Measurements from ENCODE around the gene SLC25A23. TPM values are rescaled to one million over a fixed set of nuclear protein-coding genes. Genes with fewer than 3 reads are reported as not detected.

The SLC25A23 gene
- total and polyA plus RNA-seq, 11 donors, result 64.4 to 208 (median 114) TPM

DNA sequence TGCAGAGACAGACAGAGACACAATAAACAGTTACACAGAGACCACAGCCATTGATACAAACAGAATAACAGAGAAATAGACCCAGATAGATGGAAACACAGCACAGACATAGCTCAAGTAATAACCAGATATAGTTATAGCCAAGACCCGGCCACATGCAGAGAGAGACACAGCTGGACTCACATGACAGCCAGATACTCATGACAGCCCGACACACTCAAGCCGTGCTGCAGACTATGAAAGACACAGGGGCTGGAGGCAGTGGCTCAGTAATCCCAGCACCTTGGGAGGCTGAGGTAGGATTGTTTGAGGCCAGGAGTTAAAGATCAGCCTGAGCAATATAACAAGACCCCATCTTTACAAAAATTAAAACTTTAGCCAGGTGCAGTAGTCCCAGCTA lies 23.6 kb upstream of the SLC25A23 start:
- no peak overlapping the region for H3K27ac ChIP-seq
- H3K4me3 ChIP-seq, result no peak overlapping the region
- ATAC-seq (no peak), DNase-seq (no peak)
- no peaks in the 10 kb centered on the region for H3K9me3 ChIP-seq
- peaks cover 0 to 28% (median 3%) of the 10 kb centered on the region in 9 donors for H3K27me3 ChIP-seq
- intact Hi-C loops (cut with DNase I), result no loop called here
- 22 to 31% (median 25%) methylated on average over 3 of the region's 3 CpGs for WGBS, 4 donors
- no peaks in the 10 kb centered on the region for H3K36me3 ChIP-seq
- TF ChIP-seq, protein P1, sequence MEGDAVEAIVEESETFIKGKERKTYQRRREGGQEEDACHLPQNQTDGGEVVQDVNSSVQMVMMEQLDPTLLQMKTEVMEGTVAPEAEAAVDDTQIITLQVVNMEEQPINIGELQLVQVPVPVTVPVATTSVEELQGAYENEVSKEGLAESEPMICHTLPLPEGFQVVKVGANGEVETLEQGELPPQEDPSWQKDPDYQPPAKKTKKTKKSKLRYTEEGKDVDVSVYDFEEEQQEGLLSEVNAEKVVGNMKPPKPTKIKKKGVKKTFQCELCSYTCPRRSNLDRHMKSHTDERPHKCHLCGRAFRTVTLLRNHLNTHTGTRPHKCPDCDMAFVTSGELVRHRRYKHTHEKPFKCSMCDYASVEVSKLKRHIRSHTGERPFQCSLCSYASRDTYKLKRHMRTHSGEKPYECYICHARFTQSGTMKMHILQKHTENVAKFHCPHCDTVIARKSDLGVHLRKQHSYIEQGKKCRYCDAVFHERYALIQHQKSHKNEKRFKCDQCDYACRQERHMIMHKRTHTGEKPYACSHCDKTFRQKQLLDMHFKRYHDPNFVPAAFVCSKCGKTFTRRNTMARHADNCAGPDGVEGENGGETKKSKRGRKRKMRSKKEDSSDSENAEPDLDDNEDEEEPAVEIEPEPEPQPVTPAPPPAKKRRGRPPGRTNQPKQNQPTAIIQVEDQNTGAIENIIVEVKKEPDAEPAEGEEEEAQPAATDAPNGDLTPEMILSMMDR (IDR thresholded peaks at IDR 0.05), result no peak
- no peak for TF ChIP-seq POLR2A (IDR thresholded peaks at IDR 0.05)
- H3K4me1 ChIP-seq, result peaks cover 0 to 9% (median 0%) of the 10 kb centered on the region in 12 donors

DNA sequence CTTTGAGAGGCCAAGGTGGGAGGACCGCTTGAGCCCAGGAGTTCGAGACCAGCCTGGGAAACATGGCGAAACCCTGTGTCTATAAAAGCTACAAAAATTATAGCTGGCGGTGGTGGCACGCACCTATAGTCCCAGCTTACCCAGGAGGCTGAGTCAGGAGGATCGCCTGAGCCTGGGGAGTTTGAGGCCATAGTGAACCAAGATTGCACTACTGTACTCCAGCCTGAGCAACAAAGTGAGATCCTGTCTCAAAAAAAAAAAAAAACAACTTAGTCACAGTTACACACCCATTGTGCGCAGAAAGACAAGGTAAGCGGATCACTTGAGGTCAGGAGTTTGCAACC lies 22.7 kb upstream of the SLC25A23 start:
- H3K4me3 ChIP-seq, result peak overlapping the region in 1 of 12 donors; percentile 68
- H3K9me3 ChIP-seq, result no peaks in the 10 kb centered on the region
- no peaks in the 10 kb centered on the region for H3K36me3 ChIP-seq
- H3K27ac ChIP-seq, result peak overlapping the region in 1 of 12 donors; percentile 88
- H3K4me1 ChIP-seq, result peaks cover 0 to 9% (median 0%) of the 10 kb centered on the region in 12 donors
- no peak for ATAC-seq
- intact Hi-C loops (cut with DNase I), result no loop called here
- TF ChIP-seq, protein P1 (IDR thresholded peaks at IDR 0.05), result peak in 1 of 12 donors; percentile 5
- no peak for TF ChIP-seq POLR2A (IDR thresholded peaks at IDR 0.05)
- H3K27me3 ChIP-seq, result peaks cover 0 to 32% (median 3%) of the 10 kb centered on the region in 9 donors
- no peak for DNase-seq
- 90 to 98% (median 95%) methylated on average over 8 of the region's 8 CpGs for WGBS, 4 donors

DNA sequence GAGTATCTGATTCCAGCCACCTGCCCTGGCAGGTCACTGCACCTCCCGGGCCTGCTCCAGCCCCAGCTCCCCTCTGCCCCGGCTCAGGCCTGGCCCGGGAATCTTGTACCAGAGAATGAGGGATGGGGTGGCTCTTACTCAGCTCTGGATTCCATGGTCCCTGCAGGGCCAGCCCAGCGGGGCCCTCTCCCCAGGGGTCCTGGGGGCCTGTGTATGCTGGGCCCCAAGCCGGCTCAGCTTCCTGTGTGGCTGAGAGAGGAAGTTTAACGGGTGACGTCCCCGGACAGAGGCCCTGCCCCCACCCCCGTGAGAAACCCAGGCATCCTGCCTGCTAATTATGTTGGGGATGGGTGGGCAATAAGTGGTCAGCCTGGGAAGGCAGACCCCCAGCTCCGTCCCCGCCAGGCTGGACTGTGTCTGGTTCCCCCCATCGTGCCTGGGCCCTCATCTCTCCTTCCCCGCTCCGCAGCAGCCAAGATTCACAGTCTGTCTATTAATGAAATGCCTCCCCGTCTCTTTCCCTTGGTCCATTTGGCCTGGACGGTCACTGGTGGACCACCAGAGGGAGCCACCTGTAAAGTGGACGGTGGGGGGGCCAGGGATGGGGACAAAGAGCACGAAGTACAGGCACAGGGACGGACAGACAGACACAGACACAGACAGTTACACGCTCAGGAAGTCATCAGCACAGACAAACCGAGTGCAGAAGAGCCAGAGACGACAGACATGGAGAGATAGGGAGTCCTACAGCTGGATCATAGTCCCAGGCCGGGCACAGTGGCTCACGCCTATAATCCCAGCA lies 22.1 kb upstream of the SLC25A23 start, which contains the start of gene DENND1C:
DENND1C (minus strand) TSS at position 247 of the 802 bp plus-strand sequence; CDS start at position 155, 92 bp downstream.
- TF ChIP-seq, protein P1 (IDR thresholded peaks at IDR 0.05), result peak in 11 of 12 donors; percentile 26 to 48 (median 42)
- no peak for TF ChIP-seq POLR2A (IDR thresholded peaks at IDR 0.05)
- intact Hi-C loops (cut with DNase I), result no loop called here
- Histone ChIP-seq H3K36me3 (peaks cover 0 to 4% (median 0%) of the 10 kb centered on the region in 9 donors), H3K27ac (peak within 1 kb of the TSS in 1 of 12 donors; percentile 88), H3K9me3 (no peaks in the 10 kb centered on the region), H3K27me3 (peaks cover under 1 to 38% (median 6%) of the 10 kb centered on the region in 9 donors), H3K4me1 (peaks cover 0 to 9% (median 0%) of the 10 kb centered on the region in 12 donors), H3K4me3 (peak within 1 kb of the TSS in 9 of 12 donors; percentile 10 to 68 (median 32))
- WGBS, 4 donors, result 30 to 43% (median 33%) methylated on average over 17 to 24 of the region's 24 CpGs
- DNase-seq (peak in 3 of 5 donors; percentile 24 to 75 (median 41)), ATAC-seq (peak in 3 of 4 donors; percentile 46 to 73 (median 72))

DNA sequence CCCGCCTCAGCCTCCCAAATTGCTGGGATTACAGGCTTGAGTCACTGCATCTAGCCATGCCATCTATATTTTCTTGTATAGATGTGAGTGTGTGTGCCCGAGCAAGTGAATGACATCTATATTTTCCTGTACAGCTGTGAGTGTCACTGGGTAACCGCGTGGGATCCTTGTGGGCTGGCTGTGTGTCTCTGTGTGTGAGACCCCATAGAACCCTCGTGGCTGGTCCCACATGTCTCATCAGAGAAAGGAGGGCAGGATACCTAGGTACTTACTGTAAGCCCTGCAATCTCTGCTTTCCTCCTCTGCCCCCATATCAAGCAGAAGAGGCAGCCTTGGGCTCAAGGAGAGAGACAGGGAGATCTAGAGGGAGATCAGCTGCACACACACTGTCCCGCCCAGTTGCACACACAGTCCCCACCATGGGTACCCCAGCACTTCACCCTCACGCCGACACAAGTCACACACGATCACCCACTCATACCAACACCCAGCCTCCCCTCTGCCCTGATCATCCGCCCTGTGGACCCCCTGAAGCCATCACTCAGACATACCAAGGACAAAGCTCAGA lies 21.3 kb upstream of the SLC25A23 start:
- peaks cover 7 to 46% (median 14%) of the 10 kb centered on the region in 9 donors for H3K27me3 ChIP-seq
- WGBS, 4 donors, result 74 to 81% (median 78%) methylated on average over 10 of the region's 10 CpGs
- H3K36me3 ChIP-seq, result peaks cover 0 to 10% (median 0%) of the 10 kb centered on the region in 9 donors
- DNase-seq (no peak), ATAC-seq (peak in 1 of 4 donors; percentile 20)
- H3K27ac ChIP-seq, result peak overlapping the region in 1 of 12 donors; percentile 88
- H3K9me3 ChIP-seq, result no peaks in the 10 kb centered on the region
- H3K4me1 ChIP-seq, result peaks cover 0 to 12% (median 0%) of the 10 kb centered on the region in 12 donors
- intact Hi-C loops (cut with DNase I), result no loop called here
- TF ChIP-seq POLR2A (IDR thresholded peaks at IDR 0.05), result no peak
- TF ChIP-seq, protein P1 (IDR thresholded peaks at IDR 0.05), result no peak
- peak overlapping the region in 8 of 12 donors; percentile 10 to 68 (median 34) for H3K4me3 ChIP-seq

All from heart left ventricle (tissue), 16 donors.